ENCODE data around the gene CEP290. TPM values are rescaled to one million over a fixed set of nuclear protein-coding genes. Genes with fewer than 3 reads are reported as not detected.
A peak's percentile ranks its signal among the peaks of the same experiment; 100 is the strongest.

The CEP290 gene
- total RNA-seq, 1 experiment from 2014 or later: 27.3 TPM

DNA sequence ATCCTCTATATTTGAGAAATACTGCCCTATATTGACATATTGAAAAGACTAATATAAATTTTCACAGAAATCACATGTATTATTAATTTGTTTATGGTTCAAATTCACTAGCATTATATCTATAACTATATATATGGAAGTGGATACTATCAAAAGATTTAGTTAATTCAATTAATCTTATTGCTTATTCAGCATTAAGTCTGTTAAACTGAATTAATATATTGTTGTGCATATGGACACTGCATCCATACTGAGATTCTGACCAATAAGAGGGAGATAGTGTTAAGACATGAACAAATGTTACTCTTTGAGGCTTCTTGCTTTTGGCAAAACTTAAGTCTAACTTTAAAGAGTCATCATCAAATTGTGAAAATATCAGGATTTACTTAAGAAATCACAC lies 60.6 kb downstream of the CEP290 start:
- peaks cover 56% of the 10 kb centered on the region for H3K36me3 ChIP-seq (ENCODE audit: insufficient read depth, low read length, poor library complexity, severe bottlenecking)
- H3K9me3 ChIP-seq (ENCODE audit: low read depth, low read length, poor library complexity, severe bottlenecking): no peaks in the 10 kb centered on the region
- no peak overlapping the region for H3K27ac ChIP-seq (ENCODE audit: low read depth, low read length, poor library complexity, severe bottlenecking)
- H3K27me3 ChIP-seq (replicated peaks; ENCODE audit: insufficient read depth, low read depth, low read length, poor library complexity): no peaks in the 10 kb centered on the region
- intact Hi-C loops (cut with micrococcal nuclease; ENCODE audit: unreplicated experiment): no loop called here
- no peak for DNase-seq (ENCODE audit: low spot score)
- POLR2A ChIA-PET (ENCODE audit: low non-redundant PET): no interaction called here
- TF ChIP-seq CTCF (conservative IDR thresholded peaks at IDR 0.05; ENCODE audit: low read depth, low read length) (no peak), EZH2 (IDR thresholded peaks at IDR 0.05; ENCODE audit: borderline replicate concordance, low read depth, low read length, poor library complexity, severe bottlenecking) (no peak)
- BruUV-seq (replicated peaks): no TSS peak
- no peak overlapping the region for H3K4me3 ChIP-seq (ENCODE audit: low read depth, low read length, poor library complexity, severe bottlenecking)
- CTCF ChIA-PET: no interaction called here
- H3K4me1 ChIP-seq (ENCODE audit: insufficient read depth, low read length, poor library complexity, severe bottlenecking): no peaks in the 10 kb centered on the region

DNA sequence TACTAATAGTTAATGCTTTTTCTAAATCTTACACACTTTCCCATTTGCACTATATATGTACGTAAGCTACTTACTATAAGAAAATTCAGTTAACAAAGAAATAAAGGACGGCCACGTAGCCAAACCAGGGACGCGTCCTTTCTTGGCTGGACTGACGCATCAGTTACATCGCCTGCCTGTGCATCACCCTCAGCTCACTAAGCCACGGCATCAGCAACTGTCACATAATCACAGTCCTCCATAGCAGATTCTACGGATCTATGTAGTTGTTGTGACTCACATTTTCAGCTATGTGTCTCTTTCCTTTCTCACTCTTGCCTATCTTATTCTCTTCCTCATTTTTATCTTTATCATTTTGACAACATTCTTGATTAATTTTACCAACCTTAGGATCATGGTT lies 74.6 kb downstream of the CEP290 start:
- Histone ChIP-seq H3K4me3 (ENCODE audit: low read depth, low read length, poor library complexity, severe bottlenecking) (no peak overlapping the region), H3K4me1 (ENCODE audit: insufficient read depth, low read length, poor library complexity, severe bottlenecking) (peaks cover 10% of the 10 kb centered on the region), H3K36me3 (ENCODE audit: insufficient read depth, low read length, poor library complexity, severe bottlenecking) (peaks cover 6% of the 10 kb centered on the region), H3K9me3 (ENCODE audit: low read depth, low read length, poor library complexity, severe bottlenecking) (no peaks in the 10 kb centered on the region), H3K27ac (ENCODE audit: low read depth, low read length, poor library complexity, severe bottlenecking) (no peak overlapping the region), H3K27me3 (replicated peaks; ENCODE audit: insufficient read depth, low read depth, low read length, poor library complexity) (no peaks in the 10 kb centered on the region)
- BruUV-seq (replicated peaks): no TSS peak
- DNase-seq (ENCODE audit: low spot score): no peak
- ChIA-PET CTCF (no interaction called here), POLR2A (ENCODE audit: low non-redundant PET) (no interaction called here)
- intact Hi-C loops (cut with micrococcal nuclease; ENCODE audit: unreplicated experiment): no loop called here
- no peak for TF ChIP-seq CTCF (conservative IDR thresholded peaks at IDR 0.05; ENCODE audit: low read depth, low read length)
- TF ChIP-seq EZH2 (IDR thresholded peaks at IDR 0.05; ENCODE audit: borderline replicate concordance, low read depth, low read length, poor library complexity, severe bottlenecking): no peak

DNA sequence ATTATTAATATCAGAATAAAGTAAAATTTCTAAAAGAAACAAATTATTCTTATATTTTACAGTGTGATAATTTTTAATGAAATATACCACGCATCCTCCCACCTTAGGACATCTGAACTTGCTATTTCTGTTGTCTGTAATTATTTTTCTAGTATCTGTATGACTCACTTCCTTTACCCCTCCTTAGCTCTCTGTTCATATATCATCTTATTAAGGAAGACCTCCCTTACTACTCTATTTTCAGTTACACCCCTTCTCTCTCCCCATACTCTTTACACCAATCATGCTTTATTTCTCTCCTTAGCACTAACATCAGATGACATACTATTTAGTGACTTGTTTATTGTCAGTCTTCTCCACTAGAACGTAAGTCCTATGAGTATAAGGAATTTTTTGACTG lies 78.5 kb downstream of the CEP290 start:
- Histone ChIP-seq H3K4me3 (ENCODE audit: low read depth, low read length, poor library complexity, severe bottlenecking) (no peak overlapping the region), H3K27ac (ENCODE audit: low read depth, low read length, poor library complexity, severe bottlenecking) (no peak overlapping the region), H3K36me3 (ENCODE audit: insufficient read depth, low read length, poor library complexity, severe bottlenecking) (peaks cover 4% of the 10 kb centered on the region), H3K4me1 (ENCODE audit: insufficient read depth, low read length, poor library complexity, severe bottlenecking) (peaks cover 10% of the 10 kb centered on the region), H3K9me3 (ENCODE audit: low read depth, low read length, poor library complexity, severe bottlenecking) (no peaks in the 10 kb centered on the region), H3K27me3 (replicated peaks; ENCODE audit: insufficient read depth, low read depth, low read length, poor library complexity) (no peaks in the 10 kb centered on the region)
- intact Hi-C loops (cut with micrococcal nuclease; ENCODE audit: unreplicated experiment): no loop called here
- CTCF ChIA-PET: no interaction called here
- DNase-seq (ENCODE audit: low spot score): peak; percentile 58
- POLR2A ChIA-PET (ENCODE audit: low non-redundant PET): no interaction called here
- no TSS peak for BruUV-seq (replicated peaks)
- TF ChIP-seq CTCF (conservative IDR thresholded peaks at IDR 0.05; ENCODE audit: low read depth, low read length): no peak
- TF ChIP-seq EZH2 (IDR thresholded peaks at IDR 0.05; ENCODE audit: borderline replicate concordance, low read depth, low read length, poor library complexity, severe bottlenecking): no peak

Measured in A673 (cell line).